ENCODE data around the gene ITGAD.

The ITGAD gene

DNA sequence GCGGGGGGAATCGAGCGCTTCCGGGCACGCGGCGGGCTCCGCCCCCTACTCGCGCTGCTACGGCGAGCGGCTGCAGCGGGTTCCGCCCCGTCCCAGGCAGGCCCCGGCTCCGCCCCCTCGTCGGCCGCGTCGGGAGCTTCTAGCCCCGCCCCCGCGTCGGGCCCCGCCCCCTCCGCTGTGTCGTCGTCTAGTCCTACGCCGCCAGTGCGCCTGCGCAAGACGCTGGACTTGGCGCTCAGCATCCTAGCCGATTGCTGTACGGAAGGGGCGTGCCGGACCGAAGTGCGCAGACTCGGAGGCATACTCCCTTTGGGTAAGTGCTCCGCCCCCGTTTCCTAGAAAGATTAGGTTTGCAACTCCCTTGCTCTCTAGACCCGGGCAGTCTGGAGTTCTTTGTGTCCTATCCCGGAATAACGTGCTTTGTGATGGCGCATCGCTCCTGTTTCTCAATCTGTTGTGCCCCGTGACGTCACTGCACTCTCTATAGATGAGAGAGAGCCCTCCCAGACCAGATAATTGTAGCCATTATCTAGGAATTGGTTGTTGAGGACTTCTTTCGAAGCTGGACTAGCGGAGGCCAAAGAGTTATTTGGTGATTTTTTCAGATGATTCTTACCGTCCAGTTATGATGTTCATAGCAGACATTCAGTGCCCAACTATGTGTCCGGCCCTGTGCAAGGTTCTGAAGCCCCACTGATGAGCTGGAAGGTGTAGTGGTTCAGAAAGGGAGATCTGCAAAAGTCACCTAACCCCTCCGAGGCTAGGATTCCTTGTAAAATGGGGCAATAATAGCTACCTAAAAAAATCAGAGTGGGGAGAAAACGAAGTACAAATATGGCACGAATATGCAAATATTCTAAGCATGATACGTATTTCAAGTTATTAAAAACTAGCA, 66.8 kb downstream of the ITGAD start:
- peak; percentile 98 for DNase-seq (ENCODE audit: low spot score)

DNA sequence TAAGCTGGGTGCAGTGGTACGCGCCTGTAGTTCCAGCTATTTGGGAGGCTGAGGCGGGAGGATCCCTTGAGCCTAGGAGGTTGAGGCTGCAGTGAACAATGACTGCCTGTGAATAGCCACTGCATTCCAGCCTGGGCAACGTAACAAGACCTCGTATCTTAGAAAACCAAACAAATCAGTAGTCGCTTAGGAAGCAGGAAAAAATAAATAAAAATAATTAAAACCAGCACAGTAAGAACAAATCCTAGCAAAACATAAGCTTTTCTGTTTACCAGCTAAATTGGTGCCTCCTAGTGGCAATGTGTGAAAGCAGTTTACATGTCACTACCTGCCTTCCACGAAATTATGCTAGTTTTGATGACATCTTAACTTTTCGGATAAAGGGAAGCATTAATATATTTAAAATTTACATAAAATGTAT, 67.5 kb downstream of the ITGAD start:
- DNase-seq (ENCODE audit: low spot score), result peak; percentile 56

DNA sequence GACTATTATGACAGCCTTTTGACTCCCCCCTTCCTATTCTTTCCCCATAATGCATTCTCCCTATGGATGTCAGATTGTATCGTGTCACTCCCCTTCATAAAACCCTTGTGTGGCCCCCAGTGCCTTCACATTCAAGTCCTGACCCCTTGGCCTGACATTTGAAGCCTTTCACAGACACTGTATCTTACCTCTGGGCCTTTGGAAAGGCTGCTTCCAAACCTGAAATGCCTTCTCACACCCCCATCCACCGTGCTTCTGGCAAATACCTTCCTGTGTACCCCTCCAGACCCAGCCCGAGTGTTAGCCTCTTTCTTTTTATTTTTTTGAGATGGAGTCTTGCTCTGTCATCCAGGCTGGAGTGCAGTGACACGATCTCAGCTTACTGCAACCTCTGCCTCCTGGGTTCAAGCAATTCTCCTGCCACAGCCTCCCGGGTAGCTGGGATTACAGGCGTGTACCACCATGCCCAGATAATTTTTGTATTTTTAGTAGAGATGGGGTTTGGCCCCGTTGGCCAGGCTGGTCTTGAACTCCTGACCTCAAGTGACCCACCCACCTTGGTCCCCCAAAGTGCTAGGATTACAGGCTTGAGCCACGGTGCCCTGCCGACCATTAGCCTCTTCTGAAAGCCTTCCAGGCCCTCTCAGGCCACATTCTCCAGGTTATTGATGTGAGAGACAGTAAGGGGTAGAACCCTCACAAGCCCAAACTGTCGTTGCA, 68.2 kb downstream of the ITGAD start:
- no peak for DNase-seq (ENCODE audit: low spot score)

DNA sequence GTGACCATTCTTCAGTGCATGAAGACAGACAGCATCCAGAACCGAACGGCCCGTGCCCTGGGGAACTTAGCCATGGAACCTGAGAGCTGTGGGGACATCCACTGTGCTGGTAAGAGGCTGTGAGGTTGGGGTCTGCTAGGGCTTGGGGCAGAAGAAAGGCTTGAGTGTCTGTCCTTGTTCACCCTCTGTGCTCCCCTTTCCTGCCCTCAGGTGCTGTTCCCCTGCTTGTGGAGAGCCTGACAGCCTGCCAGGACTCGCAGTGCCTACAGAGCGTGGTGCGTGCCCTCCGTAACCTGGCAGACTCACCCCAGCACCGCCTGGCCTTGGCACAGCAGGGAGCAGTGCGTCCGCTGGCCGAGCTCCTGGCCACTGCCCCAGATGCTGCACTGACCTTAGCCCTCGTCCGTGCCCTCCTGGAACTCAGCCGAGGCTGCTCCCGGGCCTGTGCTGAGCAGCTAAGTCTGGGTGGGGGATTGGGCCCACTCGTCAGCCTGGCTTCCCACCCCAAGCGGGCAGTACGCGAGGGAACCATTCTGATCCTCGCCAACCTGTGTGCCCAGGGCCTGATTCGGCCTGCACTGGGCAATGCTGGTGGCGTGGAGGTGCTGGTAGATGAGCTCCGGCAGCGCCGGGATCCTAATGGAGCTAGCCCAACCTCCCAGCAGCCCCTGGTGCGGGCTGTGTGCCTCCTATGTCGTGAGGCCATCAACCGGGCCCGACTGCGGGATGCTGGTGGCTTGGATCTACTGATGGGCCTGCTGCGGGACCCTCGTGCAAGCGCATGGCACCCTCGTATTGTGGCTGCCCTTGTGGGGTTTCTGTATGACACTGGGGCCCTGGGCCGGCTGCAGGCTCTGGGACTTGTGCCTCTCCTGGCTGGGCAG, 69.0 kb downstream of the ITGAD start:
- DNase-seq (ENCODE audit: low spot score), result no peak

DNA sequence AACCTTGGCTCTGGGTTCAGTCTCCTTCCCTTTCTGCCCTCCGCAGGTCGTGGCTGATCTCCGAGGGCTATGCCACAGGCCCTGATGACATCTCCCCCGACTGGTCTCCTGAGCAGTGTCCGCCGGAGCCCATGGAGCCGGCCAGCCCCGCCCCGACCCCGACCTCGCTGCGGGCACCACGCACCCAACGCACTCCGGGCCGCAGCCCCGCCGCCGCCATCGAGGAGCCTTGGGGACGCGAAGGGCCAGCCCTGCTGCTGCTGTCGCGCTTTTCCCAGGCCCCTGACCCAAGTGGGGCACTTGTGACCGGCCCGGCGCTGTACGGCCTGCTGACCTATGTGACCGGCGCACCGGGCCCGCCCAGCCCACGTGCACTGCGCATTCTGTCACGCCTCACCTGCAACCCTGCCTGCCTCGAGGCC, 71.2 kb downstream of the ITGAD start:
- no peak for DNase-seq (ENCODE audit: low spot score)

DNA sequence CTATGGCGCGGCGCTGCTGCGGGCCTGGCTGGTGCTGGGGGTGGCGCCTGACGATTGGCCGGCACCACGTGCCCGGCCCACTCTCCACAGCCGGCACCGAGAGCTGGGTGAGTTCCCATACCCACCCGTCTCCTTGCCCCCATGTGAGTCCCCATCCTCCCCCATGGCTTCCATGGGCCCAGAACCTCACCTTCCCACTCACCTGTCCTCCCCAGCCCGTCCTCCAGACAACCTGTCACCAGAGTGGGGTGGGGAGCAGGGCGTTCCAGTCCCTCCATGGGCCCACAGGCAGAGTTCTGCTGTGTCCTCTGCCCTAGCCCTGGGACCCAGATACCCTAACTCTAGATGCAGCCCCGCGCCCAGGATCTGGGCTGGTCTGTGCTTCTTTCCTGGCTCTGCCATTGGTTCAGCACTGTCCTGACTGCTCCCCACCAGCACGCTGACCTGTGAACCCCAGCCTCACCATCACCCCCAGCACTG, 71.7 kb downstream of the ITGAD start:
- no peak for DNase-seq (ENCODE audit: low spot score)

DNA sequence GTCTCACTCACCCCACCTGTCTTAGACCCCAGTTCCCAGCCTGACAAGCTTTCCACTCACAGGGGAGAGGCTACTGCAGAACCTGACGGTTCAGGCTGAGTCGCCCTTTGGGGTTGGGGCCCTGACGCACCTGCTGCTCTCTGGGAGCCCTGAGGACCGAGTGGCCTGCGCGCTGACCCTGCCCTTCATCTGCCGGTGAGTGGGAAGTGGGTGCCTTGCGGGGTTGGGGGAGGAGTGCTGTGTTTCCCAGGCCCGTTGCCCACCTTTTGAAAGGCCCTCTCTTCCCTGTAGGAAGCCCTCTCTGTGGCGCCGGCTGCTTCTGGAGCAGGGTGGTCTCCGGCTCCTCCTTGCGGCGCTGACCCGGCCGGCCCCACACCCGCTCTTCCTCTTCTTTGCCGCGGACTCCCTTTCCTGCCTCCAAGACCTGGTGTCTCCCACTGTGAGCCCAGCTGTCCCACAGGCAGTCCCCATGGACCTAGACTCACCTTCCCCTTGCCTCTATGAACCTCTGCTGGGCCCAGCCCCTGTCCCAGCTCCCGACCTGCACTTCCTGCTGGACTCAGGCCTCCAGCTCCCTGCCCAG, 72.7 kb downstream of the ITGAD start:
- no peak for DNase-seq (ENCODE audit: low spot score)

DNA sequence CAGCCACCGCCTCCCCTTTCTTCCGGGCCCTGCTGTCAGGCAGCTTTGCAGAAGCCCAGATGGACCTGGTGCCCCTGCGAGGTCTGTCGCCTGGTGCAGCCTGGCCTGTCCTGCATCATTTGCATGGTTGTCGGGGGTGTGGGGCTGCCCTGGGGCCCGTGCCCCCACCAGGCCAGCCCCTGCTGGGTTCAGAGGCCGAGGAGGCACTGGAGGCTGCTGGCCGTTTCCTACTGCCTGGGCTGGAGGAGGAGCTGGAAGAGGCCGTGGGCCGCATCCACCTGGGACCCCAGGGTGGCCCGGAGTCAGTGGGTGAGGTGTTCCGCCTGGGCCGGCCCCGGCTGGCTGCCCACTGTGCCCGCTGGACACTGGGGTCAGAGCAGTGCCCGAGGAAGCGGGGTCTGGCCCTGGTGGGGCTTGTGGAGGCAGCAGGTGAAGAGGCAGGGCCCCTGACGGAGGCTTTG, 73.3 kb downstream of the ITGAD start:
- no peak for DNase-seq (ENCODE audit: low spot score)

DNA sequence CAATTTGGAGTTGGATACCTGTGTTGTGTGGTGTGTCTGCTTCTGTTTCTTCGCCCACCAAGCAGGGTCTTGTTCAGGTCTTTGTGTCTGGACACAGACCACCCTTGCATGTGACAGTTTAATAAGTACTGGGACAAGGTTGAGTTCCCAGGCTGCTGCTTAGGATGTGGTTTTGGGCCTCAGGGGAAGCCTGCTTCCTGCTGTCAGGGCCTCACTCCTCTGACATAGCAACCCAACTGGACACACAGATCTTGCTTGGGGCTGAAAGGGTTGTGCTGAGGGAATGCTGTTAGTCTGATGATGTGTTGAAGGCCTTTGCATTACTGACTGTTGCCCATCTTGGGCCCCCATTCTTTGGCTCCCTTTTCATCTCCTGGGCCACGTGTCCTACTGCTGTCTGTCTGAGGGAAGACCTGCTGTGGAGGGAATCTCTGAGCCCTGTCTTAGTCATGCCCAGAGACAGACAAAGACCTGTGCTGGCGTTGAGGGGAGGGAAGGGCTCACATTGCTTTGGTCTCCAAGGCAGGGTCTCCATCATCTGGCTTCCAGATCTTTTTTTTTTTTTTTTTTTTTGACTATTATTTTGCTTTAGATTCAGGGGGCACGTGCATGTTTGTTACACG, 74.1 kb downstream of the ITGAD start:
- no peak for DNase-seq (ENCODE audit: low spot score)

DNA sequence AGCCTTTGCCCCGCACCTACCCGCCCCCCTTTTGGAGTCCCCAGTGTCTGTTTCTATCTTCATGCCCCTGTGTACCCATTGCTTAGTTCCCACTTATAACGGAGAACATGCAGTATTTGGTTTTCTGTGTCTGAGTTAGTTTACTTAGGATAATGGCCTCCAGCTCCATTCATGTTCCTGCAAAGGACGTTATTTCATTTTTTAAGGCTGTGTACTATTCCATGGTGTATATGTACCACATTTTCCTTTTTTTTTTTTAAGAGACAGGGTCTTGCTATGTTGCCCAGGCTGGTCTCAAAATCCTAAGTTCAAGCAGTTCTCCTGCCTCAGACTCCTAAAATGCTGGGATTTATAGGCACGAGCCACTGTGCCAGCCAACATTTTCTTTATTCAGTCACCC, 74.7 kb downstream of the ITGAD start:
- no peak for DNase-seq (ENCODE audit: low spot score)

DNA sequence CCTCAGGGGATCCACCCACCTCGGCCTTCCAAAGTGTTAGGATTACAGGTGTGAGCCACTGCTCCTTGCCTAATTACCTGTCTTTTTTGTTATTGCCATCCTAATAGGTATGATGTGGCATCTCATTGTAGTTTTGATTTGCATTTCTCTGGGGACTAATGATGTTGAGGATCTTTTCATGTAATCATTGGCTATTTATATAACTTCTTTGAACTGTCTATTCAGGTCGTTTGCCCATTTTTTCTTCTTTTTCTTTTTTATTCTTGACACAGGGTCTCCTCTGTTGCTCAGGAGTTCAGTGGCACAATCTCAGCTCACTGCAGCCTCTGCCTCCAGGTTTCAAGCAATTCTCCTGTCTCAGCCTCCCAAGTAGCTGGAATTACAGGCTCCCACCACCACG, 77.5 kb downstream of the ITGAD start:
- no peak for DNase-seq (ENCODE audit: low spot score)

DNA sequence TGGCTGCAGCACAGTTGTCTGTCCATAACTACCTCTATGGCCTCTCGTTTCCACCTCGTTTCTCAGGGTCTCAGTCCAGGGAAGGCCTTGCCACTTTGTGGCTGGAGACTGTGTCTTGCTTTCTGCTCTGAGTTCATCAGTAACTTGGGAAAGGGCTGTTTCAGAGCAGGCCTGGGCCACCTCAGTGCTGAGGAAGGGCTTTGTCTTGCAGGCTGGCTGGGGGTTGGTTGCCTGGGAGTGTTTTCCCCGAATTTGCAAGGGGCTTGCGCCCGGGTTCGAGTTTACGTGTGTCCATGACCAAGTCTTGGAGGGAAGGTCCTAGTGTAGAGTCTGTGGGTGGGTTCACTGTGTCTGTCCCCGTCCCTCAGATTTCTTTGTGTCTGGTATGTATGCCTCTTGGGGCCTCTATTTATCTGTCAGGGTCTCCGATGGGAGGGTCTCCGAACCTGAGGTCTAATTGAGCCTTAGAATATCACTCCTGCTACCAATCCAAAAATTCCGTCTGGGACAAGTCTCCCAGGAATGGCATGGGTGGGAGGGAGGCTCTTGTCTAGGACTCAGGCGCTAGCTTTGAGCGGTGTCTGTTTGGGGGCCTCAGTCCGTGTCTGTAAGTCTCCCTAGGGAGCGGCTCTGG, 78.2 kb downstream of the ITGAD start:
- no peak for DNase-seq (ENCODE audit: low spot score)

DNA sequence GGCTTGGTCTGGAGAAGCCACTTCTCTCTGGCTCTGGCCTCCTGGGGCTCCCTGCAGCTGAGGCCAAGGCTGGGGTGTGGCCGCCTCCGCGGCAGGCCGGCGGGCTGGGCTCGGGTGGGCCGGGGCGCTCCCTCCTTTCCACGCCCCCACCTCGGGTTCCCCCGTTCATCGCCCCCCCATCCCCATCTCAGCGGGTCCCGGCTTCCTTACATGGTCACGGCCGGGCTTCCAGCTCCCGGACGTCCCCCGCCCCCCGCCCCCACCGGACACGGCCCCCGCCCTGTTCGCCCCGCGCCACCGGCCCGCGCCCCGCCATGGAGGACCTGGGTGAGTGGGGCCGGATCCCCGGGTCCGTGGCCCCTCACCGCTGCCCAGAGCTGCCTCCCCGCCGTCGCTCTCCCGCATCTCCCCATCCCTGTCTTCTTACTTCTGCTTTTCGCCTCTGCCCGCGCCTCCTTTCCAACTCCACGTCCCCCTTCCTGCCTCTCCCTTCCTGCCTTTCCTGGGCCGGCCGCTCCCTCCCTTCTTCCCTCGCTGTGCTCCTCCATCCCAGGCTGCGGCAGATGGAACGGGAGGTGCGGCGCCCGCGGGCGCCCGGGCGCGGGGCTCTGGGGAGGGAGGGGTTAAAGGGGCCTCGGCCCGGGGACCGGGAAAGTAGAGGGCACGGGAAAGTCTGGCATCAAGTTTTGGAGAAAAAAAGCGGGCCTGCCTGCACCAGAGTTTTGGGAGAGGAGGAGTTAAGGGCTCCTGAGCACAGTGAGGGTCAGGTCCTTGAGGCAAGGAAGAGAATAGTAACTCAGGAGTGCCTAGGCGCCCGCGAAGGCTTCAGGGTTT, 79.0 kb downstream of the ITGAD start, which contains the start of gene TGFB1I1:
Gene TGFB1I1 (plus strand): TSS at position 278 of the 834 bp plus-strand sequence. CDS start 37 bp downstream, at position 315.
- DNase-seq (ENCODE audit: low spot score), result peak; percentile 92

DNA sequence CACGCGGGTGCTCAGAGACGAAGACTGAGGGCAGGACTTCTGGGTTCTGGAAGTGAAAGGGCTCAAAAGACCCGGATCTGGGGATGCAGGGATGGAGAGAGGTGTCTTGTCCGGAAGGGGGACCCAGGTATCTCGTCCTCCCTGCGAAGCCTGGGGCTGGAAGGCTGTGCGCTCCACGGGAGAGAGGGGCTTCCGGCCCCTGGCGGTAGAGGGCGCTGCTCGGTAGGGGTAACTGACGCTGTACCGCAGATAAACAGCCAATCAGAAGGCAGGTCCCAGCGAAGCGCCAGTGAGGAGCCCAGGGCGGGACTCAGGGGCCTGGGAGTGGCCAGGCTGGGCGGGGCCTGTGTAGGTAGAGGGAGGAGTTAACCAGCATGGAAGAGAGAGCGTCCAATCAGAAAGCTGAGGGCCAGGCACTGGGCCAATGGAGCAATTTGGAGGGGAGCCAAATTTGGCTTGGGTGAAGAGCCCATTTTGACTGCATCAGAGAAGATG, 79.6 kb downstream of the ITGAD start:
- DNase-seq (ENCODE audit: low spot score), result peak; percentile 98

DNA sequence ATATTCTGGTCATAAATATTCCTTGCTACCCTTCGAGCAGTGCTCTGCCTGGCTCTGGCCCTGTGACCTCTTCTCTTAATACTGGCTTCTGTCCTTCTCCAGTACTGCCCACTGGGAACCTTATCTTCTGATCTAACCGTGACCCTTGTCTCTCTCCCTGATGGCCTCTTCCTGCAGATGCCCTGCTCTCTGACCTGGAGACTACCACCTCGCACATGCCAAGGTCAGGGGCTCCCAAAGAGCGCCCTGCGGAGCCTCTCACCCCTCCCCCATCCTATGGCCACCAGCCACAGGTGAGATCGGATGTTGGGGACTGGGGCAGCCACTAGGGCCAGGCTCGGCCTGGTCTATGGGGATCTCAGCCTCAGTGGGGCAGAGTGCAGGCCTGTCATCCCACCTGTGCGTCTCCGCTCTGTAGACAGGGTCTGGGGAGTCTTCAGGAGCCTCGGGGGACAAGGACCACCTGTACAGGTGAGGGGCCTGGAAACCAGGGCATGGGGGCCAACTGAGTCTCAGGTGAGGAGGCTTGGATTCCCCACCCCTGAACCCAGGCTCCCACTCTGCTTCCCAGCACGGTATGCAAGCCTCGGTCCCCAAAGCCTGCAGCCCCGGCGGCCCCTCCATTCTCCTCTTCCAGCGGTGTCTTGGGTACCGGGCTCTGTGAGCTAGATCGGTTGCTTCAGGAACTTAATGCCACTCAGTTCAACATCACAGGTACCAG, 80.3 kb downstream of the ITGAD start:
- no peak for DNase-seq (ENCODE audit: low spot score)

DNA sequence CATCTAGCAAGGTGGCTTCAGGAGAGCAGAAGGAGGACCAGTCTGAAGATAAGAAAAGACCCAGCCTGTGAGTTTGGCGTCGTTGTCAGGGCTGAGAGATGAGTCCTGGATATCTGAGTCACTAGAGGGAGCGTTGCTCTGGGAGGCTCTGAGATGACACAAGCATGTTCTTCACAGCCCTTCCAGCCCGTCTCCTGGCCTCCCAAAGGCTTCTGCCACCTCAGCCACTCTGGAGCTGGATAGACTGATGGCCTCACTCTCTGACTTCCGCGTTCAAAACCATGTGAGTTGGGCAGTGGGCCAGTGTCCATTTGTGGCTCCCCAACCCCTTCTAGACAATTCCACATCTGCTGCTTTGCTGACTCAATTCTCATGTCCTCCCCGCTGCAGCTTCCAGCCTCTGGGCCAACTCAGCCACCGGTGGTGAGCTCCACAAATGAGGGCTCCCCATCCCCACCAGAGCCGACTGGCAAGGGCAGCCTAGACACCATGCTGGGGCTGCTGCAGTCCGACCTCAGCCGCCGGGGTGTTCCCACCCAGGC, 81.1 kb downstream of the ITGAD start:
- peak; percentile 93 for DNase-seq (ENCODE audit: low spot score)

DNA sequence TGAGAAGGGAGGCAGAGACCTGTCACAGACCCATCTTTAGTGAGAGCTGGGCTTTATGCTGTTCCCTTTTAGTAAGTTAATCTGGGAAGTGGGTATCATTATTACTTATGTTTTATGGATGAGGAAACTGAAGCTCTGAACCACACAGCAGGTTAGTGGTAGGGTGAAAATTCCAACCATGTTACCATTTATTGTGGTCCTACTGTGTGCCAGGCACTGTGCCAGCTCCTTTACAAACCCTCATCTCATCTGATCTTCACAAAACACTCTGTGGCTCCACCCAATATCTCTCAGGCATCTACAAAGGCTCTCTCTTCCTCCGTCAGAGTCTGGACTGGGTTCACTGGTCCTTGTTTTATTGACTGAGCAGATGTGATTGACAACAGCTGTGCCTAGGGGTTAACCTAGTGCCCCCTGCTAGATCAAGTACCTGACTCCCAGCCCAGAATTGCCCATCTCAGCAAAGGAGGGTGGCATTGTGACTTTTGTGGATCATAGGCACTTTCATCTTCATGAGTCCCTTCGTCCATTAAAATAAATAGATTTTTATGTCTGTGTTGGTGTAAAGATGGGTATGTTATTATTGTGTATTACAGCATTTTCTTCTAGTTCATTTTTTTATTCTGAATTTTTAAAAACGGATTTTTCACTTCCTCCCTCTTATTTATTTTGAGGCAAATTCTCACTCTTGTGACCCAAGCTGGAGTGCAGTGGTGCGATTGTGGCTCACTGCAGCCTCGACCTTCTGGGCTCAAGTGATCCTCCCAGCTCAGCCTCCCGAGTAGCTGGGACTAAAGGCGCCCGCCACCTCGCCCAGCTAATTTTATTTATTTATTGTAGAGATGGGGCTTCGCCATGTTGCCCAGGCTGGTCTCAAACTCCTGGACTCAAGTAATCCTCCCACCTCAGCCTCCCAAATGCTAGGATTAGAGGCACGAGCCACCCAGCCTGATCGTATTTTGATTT, 81.9 kb downstream of the ITGAD start:
- no peak for DNase-seq (ENCODE audit: low spot score)
